ENCODE data around the gene MEFV. TPM values are rescaled to one million over a fixed set of nuclear protein-coding genes. Genes with fewer than 3 reads are reported as not detected.
A peak's percentile ranks its signal among the peaks of the same experiment; 100 is the strongest.

The MEFV gene
- total and polyA plus RNA-seq, 2 of the 13 experiments (the other 11 are each of a cell fraction or from before 2014, with no cell fraction given), result 0.22 TPM; not detected in 1

GRCh38 chr16:3207086-3207953 lies 49.1 kb downstream of the MEFV start (continued):
- TF ChIP-seq ZFP91 (CRISPR knock-in tag; IDR thresholded peaks at IDR 0.05; ENCODE audit: borderline replicate concordance), result no peak
- TF ChIP-seq ZSCAN30 (CRISPR knock-in tag; IDR thresholded peaks at IDR 0.05), result no peak
- peak; percentile 32 for TF ChIP-seq ZNF883 (CRISPR knock-in tag; IDR thresholded peaks at IDR 0.05; ENCODE audit: not compliant biosample characterization)
- peak; percentile 47 for TF ChIP-seq GATAD2A (CRISPR knock-in tag; IDR thresholded peaks at IDR 0.05)
- TF ChIP-seq FIP1L1 (IDR thresholded peaks at IDR 0.05; ENCODE audit: borderline replicate concordance, insufficient read depth, low read depth, low read length), result no peak
- peak in 1 of 2 experiments; percentile 22; a peak in 1 of 4 replicates for TF ChIP-seq HMGXB4 (CRISPR knock-in tag; IDR thresholded peaks at IDR 0.05; ENCODE audit: borderline replicate concordance in 1 of 2, low read depth in 1 of 2)
- TF ChIP-seq, protein P1, sequence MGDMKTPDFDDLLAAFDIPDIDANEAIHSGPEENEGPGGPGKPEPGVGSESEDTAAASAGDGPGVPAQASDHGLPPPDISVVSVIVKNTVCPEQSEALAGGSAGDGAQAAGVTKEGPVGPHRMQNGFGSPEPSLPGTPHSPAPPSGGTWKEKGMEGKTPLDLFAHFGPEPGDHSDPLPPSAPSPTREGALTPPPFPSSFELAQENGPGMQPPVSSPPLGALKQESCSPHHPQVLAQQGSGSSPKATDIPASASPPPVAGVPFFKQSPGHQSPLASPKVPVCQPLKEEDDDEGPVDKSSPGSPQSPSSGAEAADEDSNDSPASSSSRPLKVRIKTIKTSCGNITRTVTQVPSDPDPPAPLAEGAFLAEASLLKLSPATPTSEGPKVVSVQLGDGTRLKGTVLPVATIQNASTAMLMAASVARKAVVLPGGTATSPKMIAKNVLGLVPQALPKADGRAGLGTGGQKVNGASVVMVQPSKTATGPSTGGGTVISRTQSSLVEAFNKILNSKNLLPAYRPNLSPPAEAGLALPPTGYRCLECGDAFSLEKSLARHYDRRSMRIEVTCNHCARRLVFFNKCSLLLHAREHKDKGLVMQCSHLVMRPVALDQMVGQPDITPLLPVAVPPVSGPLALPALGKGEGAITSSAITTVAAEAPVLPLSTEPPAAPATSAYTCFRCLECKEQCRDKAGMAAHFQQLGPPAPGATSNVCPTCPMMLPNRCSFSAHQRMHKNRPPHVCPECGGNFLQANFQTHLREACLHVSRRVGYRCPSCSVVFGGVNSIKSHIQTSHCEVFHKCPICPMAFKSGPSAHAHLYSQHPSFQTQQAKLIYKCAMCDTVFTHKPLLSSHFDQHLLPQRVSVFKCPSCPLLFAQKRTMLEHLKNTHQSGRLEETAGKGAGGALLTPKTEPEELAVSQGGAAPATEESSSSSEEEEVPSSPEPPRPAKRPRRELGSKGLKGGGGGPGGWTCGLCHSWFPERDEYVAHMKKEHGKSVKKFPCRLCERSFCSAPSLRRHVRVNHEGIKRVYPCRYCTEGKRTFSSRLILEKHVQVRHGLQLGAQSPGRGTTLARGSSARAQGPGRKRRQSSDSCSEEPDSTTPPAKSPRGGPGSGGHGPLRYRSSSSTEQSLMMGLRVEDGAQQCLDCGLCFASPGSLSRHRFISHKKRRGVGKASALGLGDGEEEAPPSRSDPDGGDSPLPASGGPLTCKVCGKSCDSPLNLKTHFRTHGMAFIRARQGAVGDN (CRISPR knock-in tag; IDR thresholded peaks at IDR 0.05), result peak; percentile 50
- TF ChIP-seq NCOR1 (IDR thresholded peaks at IDR 0.05; ENCODE audit: borderline replicate concordance, low read length), result peak; percentile 83
- peak; percentile 72 for TF ChIP-seq NFYB (CRISPR knock-in tag; IDR thresholded peaks at IDR 0.05)
- TF ChIP-seq ZFP1 (CRISPR knock-in tag; IDR thresholded peaks at IDR 0.05), result peak; percentile 73; the same call in 1 of the 2 replicates
- TF ChIP-seq POLR2AphosphoS5 (IDR thresholded peaks at IDR 0.05; ENCODE audit: low read depth, low read length), result peak; percentile 61
- TF ChIP-seq SALL1 (CRISPR knock-in tag; IDR thresholded peaks at IDR 0.05), result 0 out of 2 replicates have a peak, but pooled peaks have one; percentile 27
- TF ChIP-seq ZNF772 (CRISPR knock-in tag; IDR thresholded peaks at IDR 0.05), result 0 out of 2 replicates have a peak, but pooled peaks have one; percentile 66
- TF ChIP-seq BCL6 (CRISPR knock-in tag; IDR thresholded peaks at IDR 0.05), result peak; percentile 8; the same call in 1 of the 2 replicates
- 0 out of 2 replicates have a peak, but pooled peaks have one; percentile 40 for TF ChIP-seq MYPOP (CRISPR knock-in tag; IDR thresholded peaks at IDR 0.05)
- TF ChIP-seq ATF7-NPFF (CRISPR knock-in tag; IDR thresholded peaks at IDR 0.05; ENCODE audit: low read depth), result no peak
- peak; percentile 83 for TF ChIP-seq CEBPG (CRISPR knock-in tag; IDR thresholded peaks at IDR 0.05)
- 0 out of 2 replicates have a peak, but pooled peaks have one; percentile 2 for TF ChIP-seq RARA (CRISPR knock-in tag; IDR thresholded peaks at IDR 0.05)
- TF ChIP-seq MAZ (IDR thresholded peaks at IDR 0.05; ENCODE audit: borderline replicate concordance, low read depth, low read length), result no peak
- TF ChIP-seq MAZ (CRISPR knock-in tag; IDR thresholded peaks at IDR 0.05; ENCODE audit: low read depth), result peak; percentile 44; the same call in 1 of the 2 replicates
